NB4 (cell line): Measurements from ENCODE around the gene TCP11L2.

Experiments
- DNase-seq: peaks from one replicate; pipeline ENCODE4 v3.0.0; 2010; ENCODE audit warnings: low read depth
- H3K4me3 ChIP-seq: one replicate; pipeline ENCODE4 v1.5.1; 2011; ENCODE audit warnings: mild to moderate bottlenecking, low read depth, low read length, moderate library complexity
- MYC ChIP-seq: IDR thresholded peaks from 2 replicates; pipeline ENCODE4 v1.6.1; 2011; ENCODE audit warnings: low read depth, low read length
- POLR2A ChIP-seq: IDR thresholded peaks from 2 replicates; pipeline ENCODE4 v1.6.1; 2011; ENCODE audit warnings: mild to moderate bottlenecking; ENCODE audit not compliant: insufficient read length; ENCODE audit errors: extremely low read depth
- TF ChIP-seq, protein P1 (sequence below): IDR thresholded peaks from one replicate; pipeline ENCODE4 v1.5.1; 2012; ENCODE audit warnings: low read depth, low read length
- TF ChIP-seq, protein P2 (sequence below): IDR thresholded peaks from 2 replicates; pipeline ENCODE4 v1.6.1; 2011; ENCODE audit warnings: low read depth, low read length

The TCP11L2 gene

DNA sequence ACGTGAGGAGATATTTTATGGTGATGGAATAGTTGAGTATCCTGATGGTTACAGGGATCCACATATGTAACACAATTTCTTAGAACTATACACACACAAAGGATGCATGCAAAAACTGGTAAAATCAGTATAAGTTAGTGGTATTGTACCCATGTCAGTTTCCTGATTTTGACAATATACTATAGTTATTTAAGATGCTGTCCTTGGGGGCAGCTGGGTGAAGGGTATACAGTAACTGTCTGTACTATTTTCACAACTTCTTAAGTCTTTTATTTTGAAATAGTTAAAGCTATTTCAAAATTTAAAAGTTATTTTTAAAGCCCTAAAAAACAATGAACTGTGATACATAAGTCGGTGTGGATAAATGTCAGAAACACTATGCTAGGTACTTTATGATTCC lies 30.5 kb downstream of the TCP11L2 start:
- no peak for DNase-seq
- TF ChIP-seq, protein P1, sequence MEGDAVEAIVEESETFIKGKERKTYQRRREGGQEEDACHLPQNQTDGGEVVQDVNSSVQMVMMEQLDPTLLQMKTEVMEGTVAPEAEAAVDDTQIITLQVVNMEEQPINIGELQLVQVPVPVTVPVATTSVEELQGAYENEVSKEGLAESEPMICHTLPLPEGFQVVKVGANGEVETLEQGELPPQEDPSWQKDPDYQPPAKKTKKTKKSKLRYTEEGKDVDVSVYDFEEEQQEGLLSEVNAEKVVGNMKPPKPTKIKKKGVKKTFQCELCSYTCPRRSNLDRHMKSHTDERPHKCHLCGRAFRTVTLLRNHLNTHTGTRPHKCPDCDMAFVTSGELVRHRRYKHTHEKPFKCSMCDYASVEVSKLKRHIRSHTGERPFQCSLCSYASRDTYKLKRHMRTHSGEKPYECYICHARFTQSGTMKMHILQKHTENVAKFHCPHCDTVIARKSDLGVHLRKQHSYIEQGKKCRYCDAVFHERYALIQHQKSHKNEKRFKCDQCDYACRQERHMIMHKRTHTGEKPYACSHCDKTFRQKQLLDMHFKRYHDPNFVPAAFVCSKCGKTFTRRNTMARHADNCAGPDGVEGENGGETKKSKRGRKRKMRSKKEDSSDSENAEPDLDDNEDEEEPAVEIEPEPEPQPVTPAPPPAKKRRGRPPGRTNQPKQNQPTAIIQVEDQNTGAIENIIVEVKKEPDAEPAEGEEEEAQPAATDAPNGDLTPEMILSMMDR: no peak
- no peak for TF ChIP-seq MYC
- TF ChIP-seq POLR2A: no peak
- TF ChIP-seq, protein P2, sequence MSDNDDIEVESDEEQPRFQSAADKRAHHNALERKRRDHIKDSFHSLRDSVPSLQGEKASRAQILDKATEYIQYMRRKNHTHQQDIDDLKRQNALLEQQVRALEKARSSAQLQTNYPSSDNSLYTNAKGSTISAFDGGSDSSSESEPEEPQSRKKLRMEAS: no peak
- no peak overlapping the region for H3K4me3 ChIP-seq

DNA sequence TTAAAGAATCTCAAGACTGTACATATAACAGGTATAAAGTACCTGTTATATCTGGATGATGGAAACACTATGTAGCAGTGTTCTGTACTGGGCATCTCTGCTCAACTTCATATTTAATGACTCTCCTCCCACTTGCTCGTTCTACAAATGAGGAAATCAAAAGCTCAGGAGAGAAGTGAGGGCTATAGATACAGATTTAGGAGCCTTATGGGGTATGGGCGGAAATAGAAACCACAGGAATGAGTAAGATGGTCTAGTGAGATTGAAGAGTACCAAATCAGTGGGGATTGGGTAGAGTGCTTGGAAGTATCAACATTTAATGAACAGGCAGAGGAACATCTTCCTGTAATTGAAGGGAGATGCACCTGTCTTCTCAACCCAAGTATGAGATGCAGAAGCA lies 31.2 kb downstream of the TCP11L2 start:
- DNase-seq: peak; percentile 71
- no peak overlapping the region for H3K4me3 ChIP-seq
- TF ChIP-seq MYC: no peak
- TF ChIP-seq, protein P2: no peak
- no peak for TF ChIP-seq POLR2A
- TF ChIP-seq, protein P1: no peak

DNA sequence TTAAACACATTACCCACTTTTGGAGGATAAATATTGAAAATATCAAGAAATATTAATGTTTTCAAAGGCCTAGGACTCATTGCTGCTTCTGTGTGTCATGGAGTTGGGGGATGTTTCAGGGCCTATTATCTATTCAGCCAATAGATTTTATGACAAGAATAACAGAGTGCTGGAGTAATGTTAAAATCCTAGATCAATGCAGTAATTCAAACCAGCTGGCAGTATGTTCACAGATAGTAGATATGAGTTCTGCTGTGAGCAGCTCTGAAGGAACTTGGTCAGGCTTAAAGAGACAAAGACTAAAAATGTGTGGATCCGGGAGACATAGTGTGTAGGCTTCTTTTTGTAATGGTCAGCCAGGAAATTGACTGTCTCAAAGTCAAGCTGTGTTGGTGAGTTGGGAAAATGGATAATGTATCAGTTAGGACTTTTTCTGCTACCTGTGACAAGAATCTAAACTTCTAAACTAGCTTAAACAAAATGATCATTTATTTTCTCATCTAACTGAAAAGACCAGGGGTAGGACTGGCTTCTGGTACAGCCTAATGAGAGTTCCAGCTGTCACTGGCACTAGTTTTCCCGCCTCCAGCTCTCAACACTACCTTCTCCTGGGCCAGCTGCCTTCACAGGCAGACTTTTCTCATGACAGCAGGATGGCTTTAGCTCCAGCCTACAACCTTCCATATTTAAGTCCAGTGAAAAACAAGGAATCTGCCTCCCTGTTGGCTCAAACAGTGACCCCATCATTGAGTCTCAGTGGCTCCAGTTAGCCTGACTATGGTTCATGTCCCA lies 38.7 kb downstream of the TCP11L2 start:
- DNase-seq: no peak
- H3K4me3 ChIP-seq: no peak overlapping the region
- TF ChIP-seq, protein P1: no peak

DNA sequence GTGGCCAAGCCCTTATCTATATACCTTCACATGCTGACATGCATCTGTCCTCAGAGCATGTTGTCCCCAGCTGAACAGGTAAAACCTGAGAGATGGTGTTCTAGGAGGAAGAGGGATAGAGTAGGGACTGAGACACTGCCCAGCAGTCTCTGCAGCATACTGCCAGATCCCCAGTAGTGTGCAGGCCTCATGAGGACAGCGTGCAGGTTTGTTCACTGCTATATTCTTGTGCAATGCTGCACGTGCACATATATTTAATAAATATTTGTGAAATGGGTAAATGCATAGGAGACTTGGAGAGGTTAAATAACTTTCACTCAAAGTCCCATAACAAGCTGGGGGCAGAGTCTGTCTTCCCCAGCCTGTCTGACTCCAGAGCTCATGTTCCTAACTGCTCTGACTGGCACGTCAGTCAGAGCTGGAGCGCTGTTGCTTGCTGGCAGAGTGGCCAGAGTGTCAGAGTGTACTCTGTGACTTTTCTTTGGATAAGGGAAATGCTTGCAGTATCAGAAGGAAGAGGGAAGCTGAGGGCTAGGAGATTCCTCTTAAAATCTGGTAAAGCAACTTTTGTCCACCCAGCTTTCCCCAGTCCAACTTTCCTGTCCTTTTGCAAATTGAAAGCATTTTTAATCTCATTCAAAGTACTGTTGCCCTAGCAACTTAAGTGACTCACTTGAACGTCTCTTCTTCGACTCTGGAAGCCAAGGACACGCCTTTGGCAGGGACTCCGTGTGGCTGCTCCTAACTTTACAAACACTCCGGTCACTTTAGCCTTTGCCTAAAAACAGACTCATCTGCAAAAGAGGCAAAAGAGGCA lies 40.1 kb downstream of the TCP11L2 start:
- DNase-seq: no peak
- no peak overlapping the region for H3K4me3 ChIP-seq
- TF ChIP-seq, protein P2: no peak
- TF ChIP-seq, protein P1: no peak
- no peak for TF ChIP-seq POLR2A
- no peak for TF ChIP-seq MYC

DNA sequence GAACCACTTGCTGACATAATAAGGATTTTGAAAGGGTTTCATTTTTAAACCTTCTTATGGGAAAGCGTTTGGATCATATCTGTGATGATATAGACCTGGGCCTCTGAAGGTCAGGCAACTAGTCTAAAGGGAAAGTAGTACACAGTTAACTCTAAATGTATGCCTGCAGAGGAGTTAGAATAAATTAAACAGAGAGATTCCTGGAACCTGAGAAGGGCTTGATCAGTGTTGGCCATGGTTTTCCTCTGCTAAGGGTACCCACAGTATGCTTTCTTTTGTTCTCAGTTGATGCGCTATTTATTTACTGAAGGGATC lies 40.6 kb downstream of the TCP11L2 start:
- TF ChIP-seq MYC (no peak), POLR2A (no peak)
- TF ChIP-seq, protein P2: no peak
- TF ChIP-seq, protein P1: no peak
- H3K4me3 ChIP-seq: no peak overlapping the region
- DNase-seq: no peak
